ENCODE data around the gene COLEC11. TPM values are rescaled to one million over a fixed set of nuclear protein-coding genes. Genes with fewer than 3 reads are reported as not detected.
A peak's percentile ranks its signal among the peaks of the same experiment; 100 is the strongest.
"Not testable (repeated sequence)": the region's sequence is repeated elsewhere in the genome, so short reads cannot be mapped to it uniquely, and the experiment has no call there.

The COLEC11 gene
- total RNA-seq, 1 experiment from 2014 or later, result 0.20 TPM

DNA sequence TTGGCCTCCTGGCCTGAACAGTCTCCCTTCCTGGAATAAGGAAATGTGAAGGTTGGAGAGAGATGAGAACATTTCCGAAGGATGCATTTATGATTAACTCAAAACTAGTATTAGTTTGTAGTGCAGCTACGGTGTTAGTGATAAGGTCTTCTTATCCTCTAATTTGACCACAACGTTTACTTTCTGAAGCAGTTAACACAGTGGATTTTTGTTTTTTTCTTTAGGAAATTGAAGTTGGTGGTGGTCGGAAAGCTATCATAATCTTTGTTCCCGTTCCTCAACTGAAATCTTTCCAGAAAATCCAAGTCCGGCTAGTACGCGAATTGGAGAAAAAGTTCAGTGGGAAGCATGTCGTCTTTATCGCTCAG is 18.7 kb upstream of the COLEC11 start:
- H3K36me3 ChIP-seq, result peaks cover 58% of the 10 kb centered on the region

DNA sequence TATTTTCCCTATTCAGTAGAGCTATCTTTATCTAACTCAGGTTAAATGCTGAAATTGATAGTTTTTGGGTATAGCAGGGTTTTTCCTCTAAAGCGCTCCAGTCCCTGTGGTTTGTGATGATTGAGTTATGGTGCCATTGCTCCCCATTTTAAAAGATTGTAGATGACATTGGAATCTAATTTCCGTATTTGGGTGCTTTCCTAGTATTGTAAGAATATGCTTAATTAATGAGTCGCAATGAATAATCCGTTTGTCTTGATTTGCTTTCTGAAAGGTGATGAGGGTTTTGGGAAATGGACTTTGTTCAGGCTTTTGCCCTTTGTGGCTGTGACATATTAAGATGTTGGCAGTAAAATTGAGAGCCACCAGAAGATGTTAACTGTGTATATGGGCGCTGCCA is 15.9 kb upstream of the COLEC11 start:
- no peak overlapping the region for H3K4me3 ChIP-seq
- no peaks in the 10 kb centered on the region for H3K27me3 ChIP-seq
- H3K9me3 ChIP-seq (replicated peaks), result no peaks in the 10 kb centered on the region
- no peak overlapping the region for H3K27ac ChIP-seq
- peaks cover 7% of the 10 kb centered on the region for H3K4me1 ChIP-seq
- DNase-seq, result no peak
- H3K36me3 ChIP-seq, result peaks cover 84% of the 10 kb centered on the region

More for the DNA sequence above, 18.7 kb upstream of the COLEC11 start:
- not testable (repeated sequence) for H3K9me3 ChIP-seq (replicated peaks); H3K4me1 ChIP-seq; H3K27me3 ChIP-seq; DNase-seq
- Histone ChIP-seq H3K27ac (peak overlapping the region; percentile 88), H3K4me3 (peak overlapping the region; percentile 82)

GRCh38 chr2:3580449-3580848 is 14.5 kb upstream of the COLEC11 start:
- Histone ChIP-seq H3K36me3 (peaks cover 87% of the 10 kb centered on the region), H3K4me3 (no peak overlapping the region), H3K27me3 (no peaks in the 10 kb centered on the region), H3K9me3 (replicated peaks) (no peaks in the 10 kb centered on the region), H3K27ac (no peak overlapping the region), H3K4me1 (peaks cover 7% of the 10 kb centered on the region)
- DNase-seq, result no peak

DNA sequence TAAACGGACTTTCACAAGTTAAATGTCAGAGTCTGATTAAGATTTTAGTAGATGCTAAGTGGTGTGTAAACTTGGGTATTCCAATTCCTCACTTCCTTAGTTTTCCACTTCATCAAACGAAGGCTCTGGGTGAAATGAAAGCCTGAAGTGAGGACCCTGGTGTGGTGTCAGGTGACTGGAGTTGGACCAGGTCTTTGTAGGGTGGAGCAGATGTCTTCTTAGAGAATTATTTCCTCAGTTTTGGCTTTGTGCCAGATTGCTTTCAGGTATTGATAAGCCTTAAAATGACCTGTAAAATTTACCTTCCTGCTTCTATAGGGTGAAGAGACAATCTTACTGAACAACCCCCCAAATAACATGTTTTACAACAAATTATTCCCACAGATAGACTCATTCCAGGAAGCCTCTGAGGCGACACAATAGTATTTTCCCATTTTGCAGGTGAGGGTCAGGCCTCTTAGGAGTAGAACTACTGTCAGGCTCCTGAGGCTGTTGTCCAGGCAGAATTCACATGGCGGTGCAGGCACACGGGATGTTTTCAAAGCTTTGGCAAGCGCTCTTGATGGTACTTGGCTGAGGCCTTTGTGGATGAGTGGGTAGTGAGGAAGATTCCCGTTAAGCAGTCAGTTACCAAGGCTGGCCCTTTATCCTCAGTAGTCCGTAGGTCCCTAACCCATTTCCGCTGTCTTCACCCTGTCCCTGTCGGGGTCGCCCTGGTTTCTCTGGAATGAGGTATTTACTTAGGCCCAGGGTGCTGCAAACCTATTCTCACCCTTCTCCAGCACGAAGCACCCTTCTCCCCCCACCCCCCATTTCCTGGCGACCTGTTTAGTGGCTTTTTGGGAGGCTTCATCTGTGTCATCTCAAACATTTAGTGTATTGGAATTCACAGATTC is 13.3 kb upstream of the COLEC11 start:
- DNase-seq, result peak in 1 of 2 experiments; percentile 27
- no peaks in the 10 kb centered on the region for H3K27me3 ChIP-seq
- no peaks in the 10 kb centered on the region for H3K9me3 ChIP-seq (replicated peaks)
- H3K36me3 ChIP-seq, result peaks cover 75% of the 10 kb centered on the region
- H3K27ac ChIP-seq, result no peak overlapping the region
- H3K4me1 ChIP-seq, result peaks cover 4% of the 10 kb centered on the region
- no peak overlapping the region for H3K4me3 ChIP-seq

- H3K36me3 ChIP-seq, result peaks cover 50% of the 10 kb centered on the region
- DNase-seq, result no peak
- no peak overlapping the region for H3K4me3 ChIP-seq
- H3K4me1 ChIP-seq, result no peaks in the 10 kb centered on the region
- H3K27me3 ChIP-seq, result no peaks in the 10 kb centered on the region
- H3K9me3 ChIP-seq (replicated peaks), result no peaks in the 10 kb centered on the region
- H3K27ac ChIP-seq, result no peak overlapping the region
Measured at GRCh38 chr2:3584076-3584475, 10.8 kb upstream of the COLEC11 start.

DNA sequence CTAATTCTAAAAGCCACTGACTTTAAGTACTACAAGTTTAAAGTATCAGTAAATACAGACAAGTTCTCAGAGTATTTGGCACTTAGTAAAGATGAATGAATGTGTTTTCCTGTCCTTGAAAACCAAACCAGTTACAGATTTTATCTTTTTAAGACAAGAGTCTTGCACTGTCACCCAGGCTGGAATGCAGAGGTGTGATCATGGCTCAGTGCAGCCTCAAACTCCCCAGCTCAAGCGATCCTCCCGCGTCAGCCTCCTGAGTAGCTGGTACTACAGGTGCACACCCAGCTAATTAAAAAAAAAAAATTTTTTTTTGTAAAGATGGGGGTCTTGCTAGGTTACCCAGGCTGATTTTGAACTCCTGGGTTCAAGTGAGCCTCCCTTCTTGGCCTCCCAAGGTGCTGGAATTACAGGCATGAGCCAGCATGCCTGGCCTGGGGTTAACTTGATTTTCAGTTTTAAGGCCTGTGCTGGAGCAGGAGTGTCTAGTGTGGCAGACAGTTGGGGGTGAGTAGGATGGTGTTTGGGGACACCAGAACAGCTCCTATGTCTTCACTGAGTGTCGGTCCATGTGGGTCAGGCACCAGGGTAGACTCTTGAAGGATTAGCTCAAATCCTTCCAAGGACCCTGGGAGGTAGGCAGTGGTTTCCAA is 10.2 kb upstream of the COLEC11 start:
- Histone ChIP-seq H3K4me1 (no peaks in the 10 kb centered on the region), H3K27me3 (no peaks in the 10 kb centered on the region), H3K36me3 (peaks cover 44% of the 10 kb centered on the region), H3K27ac (no peak overlapping the region), H3K4me3 (no peak overlapping the region), H3K9me3 (replicated peaks) (no peaks in the 10 kb centered on the region)
- no peak for DNase-seq

DNA sequence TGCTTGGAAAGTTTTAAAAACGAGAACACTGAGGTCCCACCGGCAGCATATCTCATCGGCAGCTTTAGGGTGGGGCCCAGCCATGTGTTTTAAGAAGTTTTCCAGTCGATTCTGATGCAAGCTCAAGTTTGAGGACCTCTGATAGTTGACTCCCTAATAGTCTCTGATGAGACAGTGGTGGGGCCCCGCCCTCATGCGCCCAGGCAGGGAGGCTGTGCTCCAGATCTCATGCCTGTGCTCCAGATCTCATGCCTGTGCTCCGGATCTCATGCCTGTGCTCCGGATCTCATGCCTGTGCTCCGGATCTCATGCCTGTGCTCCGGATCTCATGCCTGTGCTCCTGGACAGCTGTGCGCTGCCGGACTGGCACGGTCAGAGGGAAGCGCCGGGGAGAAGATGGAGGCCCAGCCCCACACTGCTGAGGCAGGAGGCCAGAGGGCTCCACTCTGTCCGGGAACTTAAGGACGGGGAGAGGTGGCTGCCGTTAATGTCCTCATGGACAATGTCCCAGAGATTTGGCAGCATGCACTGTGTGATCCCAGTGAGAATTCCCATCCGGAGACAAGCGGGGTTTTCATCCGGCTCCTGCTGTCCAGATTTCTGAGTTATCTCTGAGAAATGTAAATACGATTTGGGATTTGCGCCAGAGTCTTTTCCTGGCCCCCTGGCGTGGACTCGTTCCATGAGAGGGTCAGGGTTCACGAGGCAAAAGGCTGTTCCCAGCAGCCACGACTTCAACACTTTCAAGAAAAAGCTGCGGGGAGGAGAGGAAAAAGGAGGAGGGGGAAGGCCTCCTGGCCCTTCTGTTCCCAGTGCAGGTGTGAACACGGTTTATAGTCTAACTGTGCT is 9.4 kb upstream of the COLEC11 start:
- no peaks in the 10 kb centered on the region for H3K27me3 ChIP-seq
- no peak for DNase-seq
- no peak overlapping the region for H3K27ac ChIP-seq
- peaks cover 36% of the 10 kb centered on the region for H3K36me3 ChIP-seq
- no peaks in the 10 kb centered on the region for H3K9me3 ChIP-seq (replicated peaks)
- no peak overlapping the region for H3K4me3 ChIP-seq
- no peaks in the 10 kb centered on the region for H3K4me1 ChIP-seq

DNA sequence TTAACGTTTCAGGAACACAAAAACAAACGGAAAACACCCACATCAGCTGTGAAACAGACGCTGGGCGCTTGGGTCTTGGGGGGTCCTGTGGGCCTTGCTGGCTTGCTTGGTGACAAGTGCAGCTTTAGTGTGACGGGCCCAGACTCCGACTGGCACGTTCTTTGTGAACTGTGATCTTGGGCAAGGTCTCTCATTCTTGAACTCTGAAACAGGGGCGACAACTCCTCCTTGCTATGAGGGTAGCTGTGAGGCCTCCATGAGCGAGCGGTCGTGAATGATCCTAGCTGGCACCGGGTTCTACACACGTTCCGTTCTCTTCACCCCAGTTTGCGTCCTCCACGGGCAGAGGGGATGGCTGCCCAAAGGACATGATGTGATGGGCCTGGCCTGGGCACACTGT is 8.7 kb upstream of the COLEC11 start:
- no peak overlapping the region for H3K27ac ChIP-seq
- no peak for DNase-seq
- no peak overlapping the region for H3K4me3 ChIP-seq
- H3K9me3 ChIP-seq (replicated peaks), result no peaks in the 10 kb centered on the region
- no peaks in the 10 kb centered on the region for H3K27me3 ChIP-seq
- H3K4me1 ChIP-seq, result no peaks in the 10 kb centered on the region
- H3K36me3 ChIP-seq, result peaks cover 29% of the 10 kb centered on the region

DNA sequence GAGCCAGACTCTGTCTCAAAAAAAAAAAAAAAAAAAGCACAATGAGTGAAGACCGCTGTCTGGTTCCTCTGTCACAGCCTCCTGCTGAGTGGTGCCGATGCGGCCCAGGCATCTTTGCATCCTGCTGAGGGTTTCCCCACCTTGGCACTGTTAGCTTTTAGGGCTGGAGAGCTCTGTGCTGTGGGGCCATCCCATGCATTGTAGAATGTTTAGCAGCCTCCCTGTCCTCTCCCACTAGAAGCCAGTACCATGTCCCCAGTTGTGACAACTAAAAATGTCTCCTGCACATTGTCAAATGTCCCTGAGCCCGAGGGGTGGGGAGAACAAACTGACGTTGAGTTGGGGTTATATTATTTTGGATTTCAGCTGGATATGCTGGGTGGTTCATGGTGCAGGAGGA is 7.9 kb upstream of the COLEC11 start:
- Histone ChIP-seq H3K4me3 (no peak overlapping the region), H3K27ac (no peak overlapping the region), H3K9me3 (replicated peaks) (no peaks in the 10 kb centered on the region), H3K4me1 (no peaks in the 10 kb centered on the region), H3K36me3 (peaks cover 21% of the 10 kb centered on the region), H3K27me3 (no peaks in the 10 kb centered on the region)
- DNase-seq, result no peak

GRCh38 chr2:3587432-3587831 is 7.5 kb upstream of the COLEC11 start:
- H3K27me3 ChIP-seq, result no peaks in the 10 kb centered on the region
- no peak for DNase-seq
- H3K36me3 ChIP-seq, result peaks cover 18% of the 10 kb centered on the region
- H3K4me3 ChIP-seq, result no peak overlapping the region
- H3K27ac ChIP-seq, result no peak overlapping the region
- H3K4me1 ChIP-seq, result no peaks in the 10 kb centered on the region
- H3K9me3 ChIP-seq (replicated peaks), result no peaks in the 10 kb centered on the region

DNA sequence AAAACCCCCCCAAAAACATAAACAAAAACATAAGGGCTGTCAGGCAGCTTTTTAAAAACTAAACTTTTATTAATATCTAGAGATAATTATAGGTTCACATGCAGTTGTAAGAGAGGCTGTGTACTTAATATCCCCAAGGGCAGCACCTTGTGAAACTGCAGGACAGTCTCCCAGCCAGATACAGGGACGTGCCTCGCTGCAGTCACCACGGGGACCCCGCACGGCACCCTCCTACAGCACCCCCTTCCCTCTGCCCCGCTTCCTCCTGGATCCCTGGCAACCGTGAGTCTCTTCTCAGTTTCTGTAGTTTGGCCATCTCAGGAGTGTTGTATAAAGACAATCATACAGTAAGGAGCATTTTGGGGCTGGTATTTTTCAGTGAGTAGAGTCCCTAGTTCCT is 6.8 kb upstream of the COLEC11 start:
- no peaks in the 10 kb centered on the region for H3K27me3 ChIP-seq
- DNase-seq, result no peak
- no peaks in the 10 kb centered on the region for H3K4me1 ChIP-seq
- no peak overlapping the region for H3K4me3 ChIP-seq
- no peaks in the 10 kb centered on the region for H3K9me3 ChIP-seq (replicated peaks)
- peaks cover 12% of the 10 kb centered on the region for H3K36me3 ChIP-seq
- no peak overlapping the region for H3K27ac ChIP-seq

- no peak for DNase-seq
- no peak overlapping the region for H3K4me3 ChIP-seq
Measured at GRCh38 chr2:3589086-3589485, 5.8 kb upstream of the COLEC11 start.

GRCh38 chr2:3595404-3595803 is 492 bp downstream of the COLEC11 start:
- Histone ChIP-seq H3K36me3 (no peaks in the 10 kb centered on the region), H3K27ac (no peak overlapping the region), H3K4me1 (no peaks in the 10 kb centered on the region), H3K27me3 (no peaks in the 10 kb centered on the region), H3K9me3 (replicated peaks) (no peaks in the 10 kb centered on the region), H3K4me3 (no peak overlapping the region)
- DNase-seq, result no peak

More at GRCh38 chr2:3589086-3589485, 5.8 kb upstream of the COLEC11 start:
- H3K36me3 ChIP-seq, result peaks cover 2% of the 10 kb centered on the region; the same call in 1 of the 2 replicates
- H3K27ac ChIP-seq, result no peak overlapping the region
- H3K9me3 ChIP-seq (replicated peaks), result no peaks in the 10 kb centered on the region
- no peaks in the 10 kb centered on the region for H3K27me3 ChIP-seq
- no peaks in the 10 kb centered on the region for H3K4me1 ChIP-seq

- no peaks in the 10 kb centered on the region for H3K4me1 ChIP-seq
- no peaks in the 10 kb centered on the region for H3K9me3 ChIP-seq (replicated peaks)
- DNase-seq, result no peak
- H3K27me3 ChIP-seq, result no peaks in the 10 kb centered on the region
- H3K4me3 ChIP-seq, result no peak overlapping the region
- H3K27ac ChIP-seq, result no peak overlapping the region
- no peaks in the 10 kb centered on the region for H3K36me3 ChIP-seq
Measured at GRCh38 chr2:3595985-3596384, 1.1 kb downstream of the COLEC11 start.

DNA sequence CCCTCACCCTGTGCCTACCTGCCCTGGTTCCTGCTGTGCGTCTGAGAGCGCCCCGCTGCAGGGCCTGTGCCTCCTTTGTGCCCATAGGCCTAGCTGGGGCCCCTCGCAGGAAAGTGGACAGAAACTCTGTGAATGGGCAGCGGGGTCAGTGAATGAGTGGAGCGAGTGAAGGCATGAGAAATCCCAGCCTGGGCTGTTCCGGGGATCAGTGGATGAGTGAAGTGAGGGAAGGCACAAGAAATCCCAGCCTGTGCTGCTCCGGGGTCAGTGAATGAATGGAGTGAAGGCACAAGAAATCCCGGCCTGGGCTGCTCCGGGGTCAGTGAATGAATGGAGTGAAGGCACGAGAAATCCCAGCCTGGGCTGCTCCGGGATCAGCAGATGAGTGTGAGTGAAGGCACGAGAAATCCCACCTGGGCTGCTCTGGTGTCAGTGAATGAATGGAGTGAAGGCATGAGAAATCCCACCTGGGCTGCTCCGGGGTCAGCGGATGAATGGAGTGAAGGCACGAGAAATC is 2.0 kb downstream of the COLEC11 start:
- no peak for DNase-seq
- Histone ChIP-seq H3K4me3 (no peak overlapping the region), H3K4me1 (no peaks in the 10 kb centered on the region), H3K36me3 (no peaks in the 10 kb centered on the region), H3K27me3 (no peaks in the 10 kb centered on the region), H3K9me3 (replicated peaks) (no peaks in the 10 kb centered on the region), H3K27ac (no peak overlapping the region)

All from SJCRH30 (cell line).